GM12875 (cell line): ENCODE results near the gene KAT2B.

ENCODE experiments used
- H3K4me3 ChIP-seq: one replicate; pipeline ENCODE4 v1.5.1; 2011; ENCODE audit warnings: low read depth, low read length, control low read depth
- CTCF ChIP-seq: IDR thresholded peaks from 2 replicates; pipeline ENCODE4 v1.5.1; 2011; ENCODE audit warnings: low read depth, mild to moderate bottlenecking, control low read depth, inconsistent platforms, low read length, moderate library complexity, borderline replicate concordance; ENCODE audit not compliant: insufficient read depth

KAT2B gene

GRCh38 chr3:20059929-20060328 lies 19.7 kb downstream of the KAT2B start:
- no peak overlapping the region for H3K4me3 ChIP-seq
- no peak for TF ChIP-seq CTCF

GRCh38 chr3:20060974-20061685 lies 20.9 kb downstream of the KAT2B start:
- TF ChIP-seq CTCF: no peak
- H3K4me3 ChIP-seq: no peak overlapping the region

- no peak for TF ChIP-seq CTCF
Measured at GRCh38 chr3:20062996-20063395, 22.8 kb downstream of the KAT2B start.

GRCh38 chr3:20064387-20064786 lies 24.1 kb downstream of the KAT2B start:
- TF ChIP-seq CTCF: no peak
- no peak overlapping the region for H3K4me3 ChIP-seq

More at GRCh38 chr3:20062996-20063395, 22.8 kb downstream of the KAT2B start:
- no peak overlapping the region for H3K4me3 ChIP-seq

- TF ChIP-seq CTCF: no peak
- H3K4me3 ChIP-seq: no peak overlapping the region
Measured at GRCh38 chr3:20064796-20065564, 24.7 kb downstream of the KAT2B start.

- H3K4me3 ChIP-seq: no peak overlapping the region
- no peak for TF ChIP-seq CTCF
Measured at GRCh38 chr3:20066079-20066478, 25.8 kb downstream of the KAT2B start.
